GM15510 (cell line): Measurements from ENCODE around the gene SLPI.

Experiments used
- POLR2A ChIP-seq: IDR thresholded peaks from 3 replicates; pipeline ENCODE4 v1.6.1; 2011; ENCODE audit warnings: borderline replicate concordance; ENCODE audit not compliant: insufficient read length; ENCODE audit errors: extremely low read depth

The SLPI gene

GRCh38 chr20:45257161-45257560, 2.8 kb upstream of the SLPI start:
- TF ChIP-seq POLR2A: no peak

- TF ChIP-seq POLR2A: no peak
These were observed 1.1 kb downstream of the SLPI start for GRCh38 chr20:45253261-45253660.

GRCh38 chr20:45251884-45252560, 2.3 kb downstream of the SLPI start:
- TF ChIP-seq POLR2A: no peak

- no peak for TF ChIP-seq POLR2A
These were observed 5.8 kb downstream of the SLPI start for GRCh38 chr20:45248609-45249008.

- TF ChIP-seq POLR2A: no peak
These were observed 6.5 kb downstream of the SLPI start for GRCh38 chr20:45247865-45248264.

GRCh38 chr20:45246109-45246508, 8.3 kb downstream of the SLPI start:
- no peak for TF ChIP-seq POLR2A

GRCh38 chr20:45238139-45238538, 16.2 kb downstream of the SLPI start:
- no peak for TF ChIP-seq POLR2A

- no peak for TF ChIP-seq POLR2A
These were observed 18.4 kb downstream of the SLPI start for GRCh38 chr20:45235995-45236394.

- TF ChIP-seq POLR2A: no peak
These were observed 23.7 kb downstream of the SLPI start for GRCh38 chr20:45230631-45231030.

- TF ChIP-seq POLR2A: no peak
These were observed 24.9 kb downstream of the SLPI start for GRCh38 chr20:45229264-45230056.

GRCh38 chr20:45226287-45226686, 28.1 kb downstream of the SLPI start:
- TF ChIP-seq POLR2A: no peak

GRCh38 chr20:45223136-45223535, 31.2 kb downstream of the SLPI start:
- TF ChIP-seq POLR2A: no peak

GRCh38 chr20:45221076-45221475, 33.3 kb downstream of the SLPI start, which contains the start of gene SEMG2:
SEMG2 (plus strand) TSS chr20:45221373; CDS start chr20:45221390, 17 bp downstream.
- no peak for TF ChIP-seq POLR2A

GRCh38 chr20:45218636-45219035, 35.7 kb downstream of the SLPI start:
- TF ChIP-seq POLR2A: no peak

- no peak for TF ChIP-seq POLR2A
These were observed 36.2 kb downstream of the SLPI start for GRCh38 chr20:45218124-45218523.

GRCh38 chr20:45212836-45213235, 41.5 kb downstream of the SLPI start:
- TF ChIP-seq POLR2A: no peak
